IPS-11a (cell line): ENCODE measurements around the gene HSPB1.
"Not testable (repeated sequence)": the region's sequence is repeated elsewhere in the genome, so short reads cannot be mapped to it uniquely, and the experiment has no call there.

Experiments used
- H3K4me3 ChIP-seq: one replicate; pipeline ENCODE4 v1.5.1; 2013; ENCODE audit warnings: low read depth, low read length, control low read depth

HSPB1 gene

DNA sequence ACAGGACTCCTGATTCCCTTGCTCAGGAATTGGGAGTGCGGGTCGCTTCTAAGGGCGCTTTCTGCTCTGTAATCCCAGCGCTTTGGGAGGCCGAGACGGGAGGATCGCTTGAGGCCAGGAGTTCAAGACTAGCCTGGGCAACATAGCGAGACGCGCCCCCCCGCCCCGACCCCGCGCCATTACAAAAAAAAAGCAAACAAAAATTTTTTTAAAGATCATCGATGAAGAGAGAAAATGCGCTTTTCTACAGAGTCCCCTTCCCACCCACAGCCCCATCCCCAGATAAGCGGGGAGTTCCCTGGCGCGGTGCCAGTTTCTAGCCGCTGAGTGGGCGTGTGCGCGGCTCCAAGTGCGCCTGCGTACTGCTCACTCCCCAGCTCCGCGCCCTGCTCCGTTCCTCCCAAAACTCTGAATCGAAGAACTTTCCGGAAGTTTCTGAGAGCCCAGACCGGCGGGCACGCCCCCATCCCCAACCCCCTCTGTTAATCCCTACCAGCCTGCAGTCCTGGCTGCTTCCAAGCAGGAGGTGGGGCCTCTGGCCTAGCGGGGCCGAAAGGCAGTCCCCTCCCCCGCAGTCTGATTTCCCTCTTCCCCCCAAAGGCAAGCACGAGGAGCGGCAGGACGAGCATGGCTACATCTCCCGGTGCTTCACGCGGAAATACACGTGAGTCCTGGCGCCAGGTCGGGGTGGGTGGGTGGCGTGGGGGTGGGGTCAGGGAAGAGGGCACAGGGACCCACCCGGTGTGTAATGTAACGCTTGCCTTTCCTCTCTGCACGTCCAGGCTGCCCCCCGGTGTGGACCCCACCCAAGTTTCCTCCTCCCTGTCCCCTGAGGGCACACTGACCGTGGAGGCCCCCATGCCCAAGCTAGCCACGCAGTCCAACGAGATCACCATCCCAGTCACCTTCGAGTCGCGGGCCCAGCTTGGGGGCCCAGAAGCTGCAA is 1.0 kb downstream of the HSPB1 start:
- H3K4me3 ChIP-seq: peak overlapping the region; percentile 72

DNA sequence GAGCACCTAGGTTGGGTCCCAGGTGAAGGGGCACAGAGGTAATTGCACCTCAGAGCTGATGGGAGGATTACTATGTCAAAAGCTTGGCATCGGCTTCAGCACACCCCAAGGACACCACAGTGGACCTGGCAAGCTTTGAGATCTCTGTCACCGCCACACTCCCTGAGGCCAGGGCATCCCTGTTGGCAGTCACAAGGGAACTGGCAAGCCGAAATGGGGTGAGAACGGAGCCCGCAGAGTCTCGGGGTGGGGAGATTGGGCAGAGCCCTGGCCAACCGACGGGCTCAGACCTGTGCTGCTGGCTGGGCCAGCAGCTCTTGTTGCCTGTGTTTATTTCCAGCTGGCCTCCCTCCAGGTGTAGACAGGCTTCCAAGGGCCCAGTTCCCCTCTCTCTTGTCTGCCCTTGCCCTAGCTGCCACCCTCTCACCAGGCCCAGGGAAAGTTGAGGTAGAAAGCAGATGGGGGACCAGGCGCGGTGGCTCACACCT is 2.5 kb downstream of the HSPB1 start:
- no peak overlapping the region for H3K4me3 ChIP-seq

DNA sequence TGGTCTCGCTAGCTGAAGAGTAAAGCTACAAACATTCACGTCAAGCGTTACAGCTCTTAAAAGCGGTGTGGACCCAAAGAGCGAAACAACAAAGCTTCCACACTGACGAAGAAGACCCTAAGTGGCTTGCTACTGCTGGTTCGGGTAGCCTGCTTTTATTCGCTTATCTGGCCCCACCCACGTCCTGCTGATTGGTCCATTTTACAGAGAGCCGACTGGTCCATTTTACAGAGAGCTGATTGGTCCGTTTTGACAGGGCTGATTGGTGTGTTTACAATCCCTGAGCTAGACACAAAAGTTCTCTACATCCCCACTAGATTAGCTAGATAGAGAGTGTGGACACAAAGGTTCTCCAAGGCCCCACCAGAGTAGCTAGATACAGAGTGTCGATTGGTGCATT is 6.4 kb downstream of the HSPB1 start:
- H3K4me3 ChIP-seq: not testable (repeated sequence)

DNA sequence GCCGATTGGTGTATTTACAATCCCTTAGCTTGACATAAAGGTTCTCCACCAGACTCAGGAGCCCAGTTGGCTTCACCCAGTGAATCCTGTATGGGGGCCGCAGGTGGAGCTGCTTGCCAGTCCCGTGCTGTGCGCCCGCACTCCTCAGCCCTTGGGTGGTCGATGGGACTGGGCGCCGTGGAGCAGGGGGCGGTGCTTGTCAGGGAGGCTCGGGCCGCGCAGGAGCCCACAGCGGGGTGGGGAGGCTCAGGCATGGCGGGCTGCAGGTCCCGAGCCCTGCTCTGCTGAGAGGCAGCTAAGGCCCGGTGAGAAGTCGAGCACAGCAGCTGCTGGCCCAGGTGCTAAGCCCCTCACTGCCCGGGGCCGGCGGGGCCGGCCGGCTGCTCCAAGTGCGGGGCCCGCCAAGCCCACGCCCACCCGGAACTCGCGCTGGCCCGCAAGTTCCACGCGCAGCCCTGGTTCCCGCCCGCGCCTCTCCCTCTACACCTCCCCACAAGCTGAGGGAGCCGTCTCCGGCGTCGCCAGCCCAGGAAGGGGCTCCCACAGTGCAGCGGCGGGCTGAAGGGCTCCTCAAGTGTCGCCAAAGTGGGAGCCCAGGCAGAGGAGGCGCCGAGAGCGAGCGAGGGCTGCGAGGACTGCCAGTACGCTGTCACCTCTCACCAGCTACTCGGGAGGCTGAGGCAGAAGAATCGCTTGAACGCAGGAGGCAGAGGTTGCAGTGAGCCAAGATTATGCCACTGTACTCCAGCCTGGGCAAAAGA is 7.0 kb downstream of the HSPB1 start:
- H3K4me3 ChIP-seq: not testable (repeated sequence)

DNA sequence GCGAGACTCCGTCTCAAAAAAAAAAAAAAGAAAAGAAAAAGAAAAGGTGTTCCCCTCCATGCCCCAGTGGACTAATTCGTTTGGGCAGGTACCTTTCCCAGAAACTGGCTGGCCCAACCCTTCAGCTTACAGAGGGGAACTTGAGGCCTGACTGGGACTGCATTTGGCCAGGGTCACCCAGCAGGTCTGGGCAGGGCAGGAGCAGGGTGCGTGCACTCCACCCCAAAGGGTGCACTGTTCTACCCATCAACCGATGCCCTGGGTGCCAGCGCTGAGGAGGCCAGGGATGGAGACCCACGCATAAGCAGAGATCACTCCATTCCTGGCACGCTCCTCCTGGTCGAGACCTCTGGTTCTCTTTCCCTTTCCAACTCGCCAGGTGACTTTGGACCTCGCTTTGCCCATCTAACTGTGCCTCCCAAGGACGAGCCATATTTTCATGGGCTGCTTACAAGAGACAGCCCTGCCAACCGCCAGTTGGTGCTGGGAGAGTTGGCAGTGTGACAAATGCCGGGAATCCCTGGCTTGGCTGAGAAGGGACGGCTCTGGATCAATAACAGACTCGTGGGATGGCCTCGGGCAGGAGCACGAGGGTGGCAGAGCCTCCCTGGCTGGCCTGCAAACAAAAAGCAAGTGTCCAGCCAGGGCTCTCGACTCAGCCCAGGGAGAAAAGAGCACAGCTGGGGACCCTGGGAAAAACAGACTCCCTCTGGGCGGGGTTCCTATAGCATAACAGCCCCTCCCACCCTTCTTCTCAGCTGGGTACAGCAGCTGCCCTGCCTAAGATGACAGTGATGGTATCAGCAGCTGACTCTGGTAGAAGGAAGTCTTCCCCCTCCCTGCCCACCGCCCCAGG is 7.9 kb downstream of the HSPB1 start:
- H3K4me3 ChIP-seq: no peak overlapping the region

DNA sequence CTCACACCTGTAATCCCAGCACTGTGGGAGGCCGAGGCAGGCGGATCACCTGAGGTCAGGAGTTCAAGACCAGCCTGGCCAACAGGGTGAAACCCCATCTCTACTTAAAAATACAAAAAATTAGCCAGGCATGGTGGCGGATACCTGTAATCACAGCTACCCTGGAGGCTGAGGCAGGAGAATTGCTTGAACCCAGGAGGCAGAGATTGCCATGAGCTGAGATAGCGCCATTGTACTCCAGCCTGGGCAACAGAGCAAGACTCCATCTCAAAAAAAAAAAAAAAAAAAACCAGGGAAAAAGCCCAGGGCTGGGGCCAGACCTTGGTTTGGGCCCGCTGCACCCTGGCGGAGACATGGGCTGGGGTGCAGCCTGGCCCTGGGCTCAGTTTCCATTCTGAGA is 9.4 kb downstream of the HSPB1 start:
- not testable (repeated sequence) for H3K4me3 ChIP-seq

DNA sequence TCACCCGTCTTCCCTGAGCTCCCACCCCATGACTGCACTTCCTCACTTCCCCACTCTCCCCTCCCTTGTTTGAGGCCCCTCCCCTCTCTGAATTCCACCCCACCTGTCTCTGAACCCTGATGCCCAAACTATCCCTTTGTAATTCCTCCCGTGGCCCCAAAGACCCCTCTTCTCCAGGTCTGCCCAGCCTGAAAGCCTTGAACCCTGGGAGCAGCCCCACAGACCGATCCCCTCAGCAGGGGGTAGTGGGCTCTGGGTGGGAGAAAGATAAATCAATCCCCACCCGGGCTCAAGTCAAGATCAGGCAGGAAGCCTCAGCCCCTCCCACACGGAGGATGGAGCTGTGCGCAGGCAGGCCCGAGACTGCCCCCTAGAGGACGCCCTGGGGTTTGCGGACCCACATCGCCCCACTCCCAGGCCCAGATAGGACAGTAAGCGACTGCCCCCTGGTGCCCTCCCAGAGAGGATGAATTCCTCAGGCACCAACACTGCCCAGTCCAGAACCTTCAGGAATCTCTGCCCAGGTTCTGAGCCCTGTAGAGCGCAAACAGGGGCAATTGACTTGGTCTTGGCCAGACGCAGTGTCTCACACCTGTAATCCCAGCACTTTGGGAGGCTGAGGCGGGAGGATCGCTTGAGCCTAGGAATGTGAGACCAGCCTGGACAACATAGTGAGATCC is 11.7 kb downstream of the HSPB1 start:
- no peak overlapping the region for H3K4me3 ChIP-seq

DNA sequence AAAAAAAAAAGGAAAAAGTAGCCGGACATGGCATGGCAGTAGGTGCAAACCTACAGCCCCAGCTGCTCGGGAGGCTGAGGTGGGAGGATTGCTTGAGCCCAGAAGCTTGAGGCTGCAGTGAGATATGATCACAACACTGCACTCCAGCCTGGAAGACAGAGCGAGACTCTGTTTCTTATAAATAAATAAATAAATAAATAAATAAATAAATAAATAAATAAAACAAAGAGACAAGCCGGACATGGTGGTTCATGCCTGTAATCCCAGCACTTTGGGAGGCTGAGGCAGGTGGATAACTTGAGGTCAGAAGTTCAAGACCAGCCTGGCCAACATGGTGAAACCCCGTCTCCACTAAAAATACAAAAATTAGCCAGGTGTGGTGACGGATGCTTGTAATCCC is 12.3 kb downstream of the HSPB1 start:
- not testable (repeated sequence) for H3K4me3 ChIP-seq

DNA sequence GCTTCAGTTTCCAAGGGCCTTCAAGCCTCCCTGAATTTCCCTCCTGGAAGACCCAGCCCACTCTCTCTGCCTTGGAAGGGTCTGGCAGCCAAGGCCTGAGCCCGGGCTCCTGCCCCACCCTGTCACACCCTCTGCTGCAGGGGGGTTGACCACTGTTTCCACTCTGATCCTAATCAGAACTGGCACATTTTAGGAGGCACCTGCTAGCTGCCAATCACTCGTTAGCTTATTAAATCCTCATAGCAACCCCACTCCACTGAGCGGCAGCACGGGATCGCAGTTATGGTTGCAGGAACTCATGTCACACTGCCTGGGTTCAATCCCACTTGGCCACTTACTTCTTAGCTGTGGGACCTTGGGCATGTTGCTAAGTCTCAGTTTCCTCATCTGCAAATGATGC is 12.9 kb downstream of the HSPB1 start:
- H3K4me3 ChIP-seq: no peak overlapping the region

DNA sequence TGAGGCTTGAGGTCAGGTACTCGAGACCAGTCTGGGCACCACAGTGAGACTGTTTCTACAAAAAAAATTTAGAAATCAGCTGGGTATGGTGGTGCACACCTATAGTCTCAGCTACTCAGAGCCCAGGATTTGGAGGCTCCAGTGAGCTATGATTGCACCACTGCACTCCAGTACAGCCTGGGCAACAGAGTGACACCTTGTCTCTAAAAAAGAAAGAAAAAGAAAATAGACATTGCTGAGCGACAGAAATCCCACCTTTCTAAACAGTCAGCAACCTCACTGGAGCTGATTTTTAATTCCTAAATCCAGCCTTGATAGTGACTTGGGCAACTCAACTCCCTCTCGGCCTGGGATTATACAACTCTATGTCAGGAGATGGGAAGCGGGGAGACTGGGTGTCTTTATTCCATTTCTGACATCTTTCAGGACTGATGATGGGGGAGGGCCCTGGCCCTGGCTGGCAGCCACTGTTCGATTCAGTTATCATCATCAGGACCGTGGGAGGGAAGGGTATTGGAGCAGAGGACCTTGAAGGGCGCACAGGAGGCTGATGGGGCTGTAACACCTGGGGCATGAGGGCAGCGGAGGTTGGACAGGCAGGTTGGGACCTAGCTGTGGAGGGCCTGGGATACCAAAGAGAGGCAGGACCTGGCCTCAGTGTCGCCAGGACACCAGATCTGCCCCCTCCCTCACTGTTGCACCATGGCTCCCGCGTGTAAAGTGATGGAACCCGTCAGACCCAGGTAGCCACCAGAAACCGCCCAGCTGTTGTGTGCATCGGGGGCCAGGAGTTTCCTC is 14.7 kb downstream of the HSPB1 start:
- H3K4me3 ChIP-seq: peak overlapping the region; percentile 18

DNA sequence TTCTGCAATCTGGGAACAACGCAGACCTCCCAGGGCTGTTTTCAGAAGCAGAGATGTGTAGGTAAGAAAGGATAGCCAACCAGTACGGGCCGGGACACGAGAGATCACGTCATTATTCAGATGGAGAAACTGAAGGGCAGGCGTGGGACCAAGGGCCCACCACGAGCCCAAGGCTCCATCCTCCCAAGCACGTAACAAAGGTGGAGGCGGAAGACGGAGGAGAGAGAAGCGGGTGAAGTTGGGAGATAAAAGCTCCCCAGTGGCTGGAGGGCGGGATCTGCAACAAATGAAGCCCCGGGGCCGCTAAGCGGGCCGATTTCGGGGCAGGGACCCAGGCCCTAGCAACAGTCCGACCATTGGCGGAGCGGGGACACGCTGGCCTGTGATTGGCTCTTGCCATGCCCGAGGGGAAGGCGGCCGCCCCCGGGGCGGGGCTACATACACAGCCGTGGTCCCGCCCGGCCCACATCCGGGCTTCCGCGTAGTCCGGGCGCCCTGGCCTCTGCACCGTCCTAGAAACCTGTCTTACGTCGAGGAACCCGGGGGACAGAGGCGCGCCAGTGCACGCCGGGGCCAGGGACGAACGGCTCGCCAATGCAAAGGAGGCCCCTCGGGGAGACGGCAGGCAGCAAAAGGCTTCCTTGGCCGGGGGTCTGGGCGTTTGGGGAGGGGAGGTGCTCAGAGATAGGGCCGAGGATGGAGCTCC is 15.5 kb downstream of the HSPB1 start:
- H3K4me3 ChIP-seq: peak overlapping the region; percentile 60

DNA sequence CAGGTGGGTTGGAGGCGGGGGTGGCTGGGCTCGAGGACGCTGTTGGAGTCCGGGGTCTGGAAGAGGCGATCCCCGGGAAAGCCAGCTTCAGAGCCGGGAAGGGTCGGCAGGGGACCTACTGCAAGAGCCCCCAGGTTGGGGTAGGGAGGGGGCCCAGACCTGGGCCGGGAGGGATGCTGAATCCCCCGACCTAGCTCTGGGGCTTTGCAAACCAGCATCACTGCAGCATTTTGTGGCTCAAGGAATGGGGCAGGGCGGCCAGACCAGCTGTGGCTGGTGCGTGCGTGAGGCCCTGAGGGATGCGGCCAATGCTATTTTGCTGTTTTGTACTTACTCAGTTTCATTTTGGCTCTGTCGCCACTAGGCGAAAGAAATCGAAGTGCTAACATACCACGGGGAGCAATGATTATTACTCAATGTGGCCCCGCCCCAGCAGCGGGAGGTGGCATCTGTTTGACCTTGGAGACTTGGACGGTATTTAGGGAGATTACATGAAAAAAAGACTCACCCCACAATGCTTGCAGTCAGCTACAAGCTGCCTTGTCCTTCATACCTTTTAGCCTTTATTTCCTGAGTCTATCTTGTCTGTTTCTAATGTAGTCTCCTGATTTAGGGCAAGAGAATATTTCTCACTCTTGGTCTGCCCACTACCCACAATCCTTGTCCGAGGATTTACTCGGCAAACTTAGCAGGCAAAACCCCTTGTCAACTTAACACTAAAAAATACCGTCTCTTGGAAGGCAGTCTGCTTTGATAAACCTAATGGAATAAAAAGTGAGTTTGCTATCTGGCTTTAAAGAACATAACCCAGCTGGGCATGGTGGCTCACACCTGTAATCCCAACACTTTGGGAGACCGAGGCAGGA is 16.2 kb downstream of the HSPB1 start:
- peak overlapping the region; percentile 60 for H3K4me3 ChIP-seq

DNA sequence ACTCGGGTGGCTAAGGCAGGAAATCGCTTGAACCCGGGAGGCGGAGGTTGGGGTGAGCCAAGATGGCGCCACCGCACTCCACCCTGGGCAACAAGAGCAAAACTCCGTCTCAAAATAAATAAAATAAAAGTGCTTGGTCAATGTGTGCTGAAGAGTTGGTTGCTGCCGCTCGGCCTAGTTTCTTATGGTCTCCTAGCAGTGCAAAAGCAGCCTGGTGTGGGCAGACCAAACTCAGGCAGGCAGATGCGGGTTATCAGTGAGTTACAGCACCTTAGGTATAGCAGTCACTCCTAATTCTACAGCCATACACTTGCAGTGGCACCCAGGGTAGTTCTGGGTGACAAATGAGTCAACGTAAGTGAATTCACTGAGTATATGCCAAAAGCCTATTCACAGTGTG is 22.6 kb downstream of the HSPB1 start:
- H3K4me3 ChIP-seq: no peak overlapping the region

DNA sequence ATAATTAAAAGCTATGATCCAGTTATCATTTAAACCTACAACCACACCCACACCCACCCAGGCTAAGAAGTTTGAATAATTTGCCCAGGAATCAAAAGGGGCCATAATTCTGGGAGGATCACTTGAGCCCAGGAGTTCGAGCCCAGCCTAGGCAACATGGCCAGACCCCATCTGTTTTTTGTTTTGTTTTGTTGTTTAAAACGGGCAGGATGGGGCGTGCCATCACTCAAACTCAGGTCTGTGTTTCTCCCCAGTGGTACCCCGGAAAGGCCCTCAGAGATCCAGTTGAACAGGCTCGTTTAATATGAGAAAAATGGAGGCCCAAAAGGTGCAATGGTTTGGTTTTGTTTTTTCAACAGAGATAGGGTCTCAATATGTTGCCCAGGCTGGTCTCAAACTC is 23.3 kb downstream of the HSPB1 start:
- no peak overlapping the region for H3K4me3 ChIP-seq

DNA sequence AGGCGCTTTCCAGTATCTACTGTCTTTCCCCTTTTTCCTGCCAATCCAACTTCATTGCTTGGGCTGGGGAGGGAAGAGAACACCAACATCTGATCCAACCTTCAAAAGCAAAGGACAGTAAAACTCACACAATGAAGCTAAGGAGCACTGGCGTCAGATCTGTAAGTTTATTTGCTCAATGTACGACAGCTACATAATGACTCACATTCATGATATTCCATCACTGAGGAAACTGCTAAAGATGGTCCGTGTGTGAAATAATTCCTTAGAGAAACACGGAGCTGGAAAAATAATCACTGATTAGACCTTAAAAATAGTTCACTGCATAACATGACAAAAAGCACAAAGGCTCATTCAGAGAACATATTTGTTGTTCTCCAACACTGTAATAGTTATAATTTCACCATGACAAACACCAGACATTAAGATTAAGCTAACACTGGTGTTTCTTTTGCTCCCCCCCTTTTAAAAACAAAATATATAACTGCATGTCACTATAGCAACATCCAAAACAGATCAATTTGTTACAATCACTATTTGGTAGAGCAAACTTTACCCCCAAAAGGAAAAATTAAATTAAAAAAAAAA is 24.3 kb downstream of the HSPB1 start:
- H3K4me3 ChIP-seq: no peak overlapping the region

DNA sequence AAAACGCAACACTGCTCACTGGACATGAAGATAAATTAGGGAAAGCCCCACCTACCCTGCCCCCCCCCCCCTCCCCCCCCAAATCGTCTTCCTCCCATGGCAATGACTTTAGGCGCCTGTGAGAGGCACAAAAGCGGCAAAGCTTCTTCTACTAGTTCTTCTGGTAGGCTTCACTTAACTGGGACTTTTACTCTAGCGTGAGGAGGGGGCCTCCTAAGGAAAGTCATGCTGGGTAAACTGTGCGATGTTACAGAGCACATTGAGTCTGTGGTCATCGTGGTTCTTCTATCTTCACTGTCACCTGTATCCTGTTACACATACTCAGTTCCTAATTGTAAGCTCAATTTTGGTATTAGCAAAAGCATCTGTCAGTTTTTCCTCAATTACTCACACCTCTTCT is 25.1 kb downstream of the HSPB1 start:
- no peak overlapping the region for H3K4me3 ChIP-seq

DNA sequence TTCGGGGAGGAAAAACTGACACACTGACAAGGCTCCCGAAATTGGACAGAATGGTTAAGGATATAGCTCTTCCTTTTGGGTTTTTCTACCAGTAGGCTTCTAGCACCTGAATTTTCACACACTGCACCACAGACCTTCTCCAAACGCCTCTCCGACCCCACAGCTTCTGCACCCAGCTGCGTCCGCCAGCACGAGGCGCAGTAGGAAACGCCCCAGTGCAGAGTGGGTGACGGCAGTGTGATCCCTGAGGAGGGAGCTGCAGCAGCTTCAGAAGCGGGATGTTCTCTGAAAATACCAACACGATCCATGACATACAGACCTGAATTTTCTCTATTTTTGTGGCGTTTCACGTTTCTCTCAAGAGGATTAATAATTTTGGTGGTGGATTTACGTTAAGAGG is 25.9 kb downstream of the HSPB1 start:
- H3K4me3 ChIP-seq: no peak overlapping the region

DNA sequence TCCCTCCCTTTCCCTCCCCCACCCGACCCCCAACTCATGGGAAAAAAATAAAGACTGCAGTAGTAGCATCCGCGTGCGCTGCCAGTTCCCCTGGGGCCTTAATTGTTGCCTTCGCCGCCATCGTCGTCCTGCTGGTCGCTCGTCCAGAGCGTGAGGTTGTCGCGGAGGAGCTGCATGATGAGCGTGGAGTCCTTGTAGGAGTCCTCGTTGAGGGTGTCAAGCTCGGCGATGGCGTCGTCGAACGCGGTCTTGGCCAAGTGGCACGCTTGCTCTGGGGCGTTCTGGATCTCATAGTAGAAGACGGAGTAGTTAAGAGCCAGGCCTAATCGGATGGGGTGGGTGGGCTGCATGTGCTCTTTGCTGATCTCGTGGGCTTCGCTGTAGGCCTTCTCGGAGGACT is 27.0 kb downstream of the HSPB1 start:
- H3K4me3 ChIP-seq: no peak overlapping the region
